GM12865 (cell line): ENCODE measurements around the gene DNAH3.
A peak's percentile ranks its signal among the peaks of the same experiment; 100 is the strongest.
"Not testable (repeated sequence)": the region's sequence is repeated elsewhere in the genome, so short reads cannot be mapped to it uniquely, and the experiment has no call there.

Experiments
- DNase-seq: peaks from one replicate; pipeline ENCODE4 v3.0.0; 2010; ENCODE audit warnings: low read depth
- H3K4me3 ChIP-seq: 2 replicates; pipeline ENCODE4 v1.5.1; 2011; ENCODE audit warnings: mild to moderate bottlenecking, low read depth, low read length, control low read depth
- TF ChIP-seq, protein P1 (sequence below): IDR thresholded peaks from 2 replicates; pipeline ENCODE4 v1.5.1; 2011; ENCODE audit warnings: low read length, control low read depth, low read depth, inconsistent platforms; ENCODE audit not compliant: insufficient read depth; ENCODE audit errors: missing control alignments

Gene DNAH3, protein sequence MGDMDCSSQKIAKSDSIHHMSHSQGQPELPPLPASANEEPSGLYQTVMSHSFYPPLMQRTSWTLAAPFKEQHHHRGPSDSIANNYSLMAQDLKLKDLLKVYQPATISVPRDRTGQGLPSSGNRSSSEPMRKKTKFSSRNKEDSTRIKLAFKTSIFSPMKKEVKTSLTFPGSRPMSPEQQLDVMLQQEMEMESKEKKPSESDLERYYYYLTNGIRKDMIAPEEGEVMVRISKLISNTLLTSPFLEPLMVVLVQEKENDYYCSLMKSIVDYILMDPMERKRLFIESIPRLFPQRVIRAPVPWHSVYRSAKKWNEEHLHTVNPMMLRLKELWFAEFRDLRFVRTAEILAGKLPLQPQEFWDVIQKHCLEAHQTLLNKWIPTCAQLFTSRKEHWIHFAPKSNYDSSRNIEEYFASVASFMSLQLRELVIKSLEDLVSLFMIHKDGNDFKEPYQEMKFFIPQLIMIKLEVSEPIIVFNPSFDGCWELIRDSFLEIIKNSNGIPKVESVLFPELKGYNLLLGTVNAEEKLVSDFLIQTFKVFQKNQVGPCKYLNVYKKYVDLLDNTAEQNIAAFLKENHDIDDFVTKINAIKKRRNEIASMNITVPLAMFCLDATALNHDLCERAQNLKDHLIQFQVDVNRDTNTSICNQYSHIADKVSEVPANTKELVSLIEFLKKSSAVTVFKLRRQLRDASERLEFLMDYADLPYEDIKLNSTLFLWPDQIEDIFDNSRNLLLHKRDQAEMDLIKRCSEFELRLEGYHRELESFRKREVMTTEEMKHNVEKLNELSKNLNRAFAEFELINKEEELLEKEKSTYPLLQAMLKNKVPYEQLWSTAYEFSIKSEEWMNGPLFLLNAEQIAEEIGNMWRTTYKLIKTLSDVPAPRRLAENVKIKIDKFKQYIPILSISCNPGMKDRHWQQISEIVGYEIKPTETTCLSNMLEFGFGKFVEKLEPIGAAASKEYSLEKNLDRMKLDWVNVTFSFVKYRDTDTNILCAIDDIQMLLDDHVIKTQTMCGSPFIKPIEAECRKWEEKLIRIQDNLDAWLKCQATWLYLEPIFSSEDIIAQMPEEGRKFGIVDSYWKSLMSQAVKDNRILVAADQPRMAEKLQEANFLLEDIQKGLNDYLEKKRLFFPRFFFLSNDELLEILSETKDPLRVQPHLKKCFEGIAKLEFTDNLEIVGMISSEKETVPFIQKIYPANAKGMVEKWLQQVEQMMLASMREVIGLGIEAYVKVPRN (N-terminal part only)

DNA sequence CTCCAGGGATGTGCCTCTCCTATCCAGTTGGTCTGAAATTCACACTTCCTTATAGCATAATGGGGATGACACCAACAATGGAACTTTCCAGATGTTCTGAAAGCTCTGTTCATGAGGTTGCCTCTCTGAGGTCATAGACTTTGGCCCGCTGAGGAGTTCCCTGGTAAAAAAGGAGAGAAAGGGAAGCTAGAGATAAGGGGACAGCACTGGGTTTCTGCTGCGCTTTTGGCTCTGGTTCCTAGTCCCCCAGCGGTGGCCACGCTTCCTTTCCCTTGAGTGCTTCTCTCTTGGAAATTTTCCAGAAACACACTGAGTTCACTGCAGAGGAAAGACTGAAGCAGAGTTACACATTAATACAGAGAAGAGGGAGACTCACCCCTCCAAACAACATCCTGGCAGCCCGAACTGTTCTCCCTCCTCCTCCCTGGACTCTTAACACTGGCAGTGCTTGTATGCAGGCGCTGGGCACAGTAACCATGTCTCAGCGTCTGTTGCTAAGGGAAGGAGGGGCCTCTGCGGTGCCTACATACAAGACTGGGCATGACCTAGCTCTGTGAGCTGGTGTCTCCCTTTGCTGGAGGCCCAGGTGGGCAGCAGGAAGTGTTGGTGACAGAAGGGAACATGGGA, at the start of gene DNAH3:
DNAH3 (minus strand) TSS at position 472 of the 627 bp plus-strand sequence. CDS start 527 bp downstream, outside the sequence.
- no peak within 1 kb of the TSS for H3K4me3 ChIP-seq
- no peak for DNase-seq
- TF ChIP-seq, protein P1, sequence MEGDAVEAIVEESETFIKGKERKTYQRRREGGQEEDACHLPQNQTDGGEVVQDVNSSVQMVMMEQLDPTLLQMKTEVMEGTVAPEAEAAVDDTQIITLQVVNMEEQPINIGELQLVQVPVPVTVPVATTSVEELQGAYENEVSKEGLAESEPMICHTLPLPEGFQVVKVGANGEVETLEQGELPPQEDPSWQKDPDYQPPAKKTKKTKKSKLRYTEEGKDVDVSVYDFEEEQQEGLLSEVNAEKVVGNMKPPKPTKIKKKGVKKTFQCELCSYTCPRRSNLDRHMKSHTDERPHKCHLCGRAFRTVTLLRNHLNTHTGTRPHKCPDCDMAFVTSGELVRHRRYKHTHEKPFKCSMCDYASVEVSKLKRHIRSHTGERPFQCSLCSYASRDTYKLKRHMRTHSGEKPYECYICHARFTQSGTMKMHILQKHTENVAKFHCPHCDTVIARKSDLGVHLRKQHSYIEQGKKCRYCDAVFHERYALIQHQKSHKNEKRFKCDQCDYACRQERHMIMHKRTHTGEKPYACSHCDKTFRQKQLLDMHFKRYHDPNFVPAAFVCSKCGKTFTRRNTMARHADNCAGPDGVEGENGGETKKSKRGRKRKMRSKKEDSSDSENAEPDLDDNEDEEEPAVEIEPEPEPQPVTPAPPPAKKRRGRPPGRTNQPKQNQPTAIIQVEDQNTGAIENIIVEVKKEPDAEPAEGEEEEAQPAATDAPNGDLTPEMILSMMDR, result no peak

DNA sequence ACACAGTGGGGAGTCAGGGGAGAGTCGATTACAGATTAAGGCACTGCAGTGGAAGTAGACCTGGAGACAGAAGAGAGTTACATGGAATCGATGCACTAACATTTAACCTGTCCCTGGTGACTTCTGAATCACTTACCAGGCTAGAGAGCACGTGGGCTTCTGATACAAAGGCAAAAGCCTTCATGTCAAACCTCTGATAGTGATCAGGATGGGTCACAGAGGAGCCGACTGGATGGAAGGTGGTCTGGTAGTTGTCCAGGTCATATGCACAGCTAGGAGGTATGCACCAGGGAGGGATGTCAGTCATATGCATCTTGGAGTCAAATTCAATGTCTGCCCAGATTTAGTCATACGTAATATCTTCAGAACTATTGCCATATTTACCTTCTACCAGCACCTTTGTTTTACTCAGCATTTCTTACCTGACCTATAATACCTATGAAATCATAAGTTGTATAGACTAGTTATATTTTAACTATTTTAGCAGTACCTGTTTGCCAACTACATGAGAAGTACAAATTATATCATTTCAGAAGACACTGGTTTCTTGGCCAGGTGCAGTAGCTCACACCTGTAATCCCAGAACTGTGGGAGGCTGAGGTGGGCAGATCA, 49.1 kb upstream of the DNAH3 start:
- no peak overlapping the region for H3K4me3 ChIP-seq
- no peak for DNase-seq
- TF ChIP-seq, protein P1, result no peak

DNA sequence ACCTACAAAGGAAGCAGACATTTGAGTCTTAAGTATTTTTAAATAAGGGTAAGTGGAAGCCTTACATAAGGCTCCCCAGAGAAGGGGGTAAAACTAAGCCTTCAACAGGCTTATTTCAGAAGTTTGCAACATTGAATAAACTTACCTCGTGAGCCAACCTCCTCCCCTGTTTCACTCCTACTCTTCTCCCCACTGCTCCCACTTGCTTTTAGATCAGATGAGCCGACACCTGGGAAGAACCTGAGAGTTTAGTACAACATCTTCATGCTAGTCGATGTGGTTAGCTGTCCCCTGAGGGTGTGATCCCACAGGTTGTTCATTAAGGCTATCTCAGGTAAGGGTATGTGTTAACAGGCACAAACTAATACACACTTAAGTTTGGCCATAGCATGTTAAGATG, 47.0 kb upstream of the DNAH3 start:
- TF ChIP-seq, protein P1, result no peak
- no peak for DNase-seq
- H3K4me3 ChIP-seq, result no peak overlapping the region

DNA sequence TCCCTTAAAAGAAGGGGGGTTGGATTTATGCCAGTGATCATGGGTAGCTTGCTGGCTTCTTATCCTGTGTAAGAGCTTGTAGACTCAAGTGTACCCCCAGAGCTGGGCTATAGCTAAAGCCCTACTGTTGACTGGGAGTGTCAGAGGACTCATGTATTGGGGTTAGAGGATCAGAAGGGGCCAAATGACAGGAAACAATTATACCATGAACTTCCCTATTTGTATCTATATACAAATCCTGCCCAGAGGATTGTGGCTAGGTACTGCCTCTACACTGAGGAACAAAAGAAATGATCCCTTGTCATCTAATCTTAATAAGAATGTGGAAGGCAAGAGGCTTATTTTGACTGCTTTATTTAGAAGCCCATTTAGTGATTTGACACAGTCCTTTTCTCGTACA, 46.5 kb upstream of the DNAH3 start:
- TF ChIP-seq, protein P1, result no peak
- DNase-seq, result no peak
- H3K4me3 ChIP-seq, result no peak overlapping the region

DNA sequence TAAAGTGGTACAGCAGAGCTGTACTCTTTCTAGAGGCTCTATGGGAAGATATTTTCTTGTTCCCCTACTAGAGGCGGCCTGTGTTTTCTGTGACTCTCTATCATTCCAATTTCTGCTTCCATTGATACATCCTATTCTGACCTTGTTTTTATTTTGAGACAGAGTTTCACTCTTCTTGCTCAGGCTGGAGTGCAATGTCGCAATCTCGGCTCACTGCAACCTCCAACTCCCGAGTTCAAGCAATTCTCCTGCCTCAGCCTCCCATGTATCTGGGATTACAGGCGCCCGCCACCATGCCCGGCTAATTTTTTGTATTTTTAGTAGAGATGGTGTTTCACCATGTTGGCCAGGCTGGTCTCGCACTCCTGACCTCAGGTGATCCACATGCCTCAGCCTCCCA, 44.7 kb upstream of the DNAH3 start:
- not testable (repeated sequence) for DNase-seq, H3K4me3 ChIP-seq

DNA sequence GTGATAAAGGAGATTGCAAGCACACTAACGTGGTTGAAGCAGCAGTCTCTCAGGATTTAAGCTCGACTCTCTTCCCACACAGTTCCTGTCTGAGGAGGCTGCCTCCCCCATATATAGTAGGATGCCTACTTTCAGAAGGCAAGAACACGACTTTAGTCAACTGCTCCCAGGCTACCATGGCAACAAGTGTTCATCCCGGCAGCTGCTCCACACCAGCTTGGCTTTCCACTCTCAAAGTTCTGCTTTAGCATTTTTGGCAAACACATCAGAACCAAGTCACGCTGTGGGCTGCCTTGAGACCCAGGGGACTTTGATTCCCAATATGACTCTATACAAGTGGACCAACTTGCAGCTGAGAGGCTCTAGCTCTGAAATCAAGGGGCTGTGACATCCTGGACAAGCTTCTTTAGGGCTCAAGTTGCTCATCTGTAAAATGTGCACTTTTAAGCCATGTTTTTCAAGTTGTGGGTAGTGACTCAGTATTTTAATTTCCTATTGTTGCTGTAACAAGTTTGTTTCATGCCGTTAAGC, 44.2 kb upstream of the DNAH3 start:
- no peak overlapping the region for H3K4me3 ChIP-seq
- DNase-seq, result peak; percentile 40

More for the DNA sequence above, 44.2 kb upstream of the DNAH3 start:
- TF ChIP-seq, protein P1, result no peak
